ENCODE data around the gene DHRS2. TPM values are rescaled to one million over a fixed set of nuclear protein-coding genes. Genes with fewer than 3 reads are reported as not detected.

Gene DHRS2
- total and polyA plus RNA-seq, 2 of the 13 experiments (the other 11 are each of a cell fraction or from before 2014, with no cell fraction given), result 1,621 to 3,021 TPM

- TF ChIP-seq HINFP (CRISPR knock-in tag; IDR thresholded peaks at IDR 0.05; ENCODE audit: low read depth) (peak; percentile 92), ZNF552 (CRISPR knock-in tag; IDR thresholded peaks at IDR 0.05; ENCODE audit: borderline replicate concordance) (peak; percentile 91), NBN (conservative IDR thresholded peaks at IDR 0.05) (no peak), MTA1 (CRISPR knock-in tag; IDR thresholded peaks at IDR 0.05; ENCODE audit: borderline replicate concordance) (peak; percentile 98), ZNF788 (CRISPR knock-in tag; IDR thresholded peaks at IDR 0.05; ENCODE audit: borderline replicate concordance) (peak; percentile 98), CENPT (CRISPR knock-in tag; IDR thresholded peaks at IDR 0.05; ENCODE audit: low read depth) (no peak), ZNF34 (CRISPR knock-in tag; IDR thresholded peaks at IDR 0.05; ENCODE audit: borderline replicate concordance) (peak; percentile 97), ZBTB40 (IDR thresholded peaks at IDR 0.05) (no peak), ZBTB40 (CRISPR knock-in tag; IDR thresholded peaks at IDR 0.05) (peak; percentile 70; the same call in 1 of the 2 replicates), ZNF383 (CRISPR knock-in tag; IDR thresholded peaks at IDR 0.05; ENCODE audit: borderline replicate concordance) (no peak)
- TF ChIP-seq, protein P1, sequence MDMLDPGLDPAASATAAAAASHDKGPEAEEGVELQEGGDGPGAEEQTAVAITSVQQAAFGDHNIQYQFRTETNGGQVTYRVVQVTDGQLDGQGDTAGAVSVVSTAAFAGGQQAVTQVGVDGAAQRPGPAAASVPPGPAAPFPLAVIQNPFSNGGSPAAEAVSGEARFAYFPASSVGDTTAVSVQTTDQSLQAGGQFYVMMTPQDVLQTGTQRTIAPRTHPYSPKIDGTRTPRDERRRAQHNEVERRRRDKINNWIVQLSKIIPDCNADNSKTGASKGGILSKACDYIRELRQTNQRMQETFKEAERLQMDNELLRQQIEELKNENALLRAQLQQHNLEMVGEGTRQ (IDR thresholded peaks at IDR 0.05; ENCODE audit: low read depth, low read length), result peak; percentile 32; the same call in 1 of the 2 replicates
- TF ChIP-seq, protein P1 (CRISPR knock-in tag; IDR thresholded peaks at IDR 0.05; ENCODE audit: borderline replicate concordance), result no peak
- TF ChIP-seq, protein P2, sequence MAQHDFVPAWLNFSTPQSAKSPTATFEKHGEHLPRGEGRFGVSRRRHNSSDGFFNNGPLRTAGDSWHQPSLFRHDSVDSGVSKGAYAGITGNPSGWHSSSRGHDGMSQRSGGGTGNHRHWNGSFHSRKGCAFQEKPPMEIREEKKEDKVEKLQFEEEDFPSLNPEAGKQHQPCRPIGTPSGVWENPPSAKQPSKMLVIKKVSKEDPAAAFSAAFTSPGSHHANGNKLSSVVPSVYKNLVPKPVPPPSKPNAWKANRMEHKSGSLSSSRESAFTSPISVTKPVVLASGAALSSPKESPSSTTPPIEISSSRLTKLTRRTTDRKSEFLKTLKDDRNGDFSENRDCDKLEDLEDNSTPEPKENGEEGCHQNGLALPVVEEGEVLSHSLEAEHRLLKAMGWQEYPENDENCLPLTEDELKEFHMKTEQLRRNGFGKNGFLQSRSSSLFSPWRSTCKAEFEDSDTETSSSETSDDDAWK (CRISPR knock-in tag; IDR thresholded peaks at IDR 0.05), result no peak
Observed at GRCh38 chr14:23588884-23589598, 47.1 kb upstream of the DHRS2 start (continued).

Measured in HepG2 (cell line).